NCI-H226 (cell line): ENCODE results near the gene PLCH2.
"Not testable (repeated sequence)": the region's sequence is repeated elsewhere in the genome, so short reads cannot be mapped to it uniquely, and the experiment has no call there.

Experiments used
- DNase-seq: peaks from one replicate; pipeline ENCODE4 v3.0.0-alpha.2; 2015

PLCH2 gene

DNA sequence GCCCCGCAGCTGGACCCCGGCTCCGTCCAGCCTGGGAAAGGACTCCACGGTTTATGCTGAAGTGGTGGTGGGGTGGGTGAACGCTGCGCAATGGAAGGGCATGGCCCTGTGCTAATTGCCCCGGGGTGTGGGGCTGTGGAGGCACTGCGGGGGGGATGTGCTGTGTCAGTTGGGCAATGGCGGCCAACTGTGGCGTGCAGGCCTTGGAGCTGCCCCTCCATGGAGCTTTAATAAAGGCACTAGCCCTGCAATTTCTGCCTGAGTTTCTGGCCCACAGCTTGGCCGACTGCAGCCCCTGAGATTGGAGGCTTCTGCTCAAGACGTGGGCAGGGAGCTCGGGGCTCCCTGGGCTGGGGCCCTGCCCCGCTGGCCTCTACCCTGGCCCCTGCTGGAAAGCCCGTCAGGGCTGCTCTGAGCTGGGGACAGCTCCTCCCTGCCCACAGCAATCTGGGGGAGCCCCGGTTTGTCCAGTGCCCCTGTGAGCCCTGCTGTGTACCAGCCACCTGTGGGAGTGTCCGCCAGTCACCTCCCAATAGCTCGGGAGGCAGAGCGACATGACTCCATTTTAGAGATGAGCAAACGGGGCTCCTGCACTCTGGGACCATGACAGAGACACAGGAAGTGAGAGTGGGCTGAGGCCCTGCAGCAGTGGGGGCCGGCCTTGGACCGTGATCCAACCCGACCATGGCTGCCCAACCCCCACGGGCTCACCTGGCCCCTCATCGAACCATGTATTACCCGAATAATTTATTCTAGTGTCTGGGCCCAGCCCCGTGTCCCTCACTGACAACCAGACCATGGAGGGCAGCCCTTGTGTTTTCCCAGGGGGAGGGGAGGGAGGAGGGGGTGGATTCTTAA, 71.3 kb downstream of the PLCH2 start:
- DNase-seq = no peak

DNA sequence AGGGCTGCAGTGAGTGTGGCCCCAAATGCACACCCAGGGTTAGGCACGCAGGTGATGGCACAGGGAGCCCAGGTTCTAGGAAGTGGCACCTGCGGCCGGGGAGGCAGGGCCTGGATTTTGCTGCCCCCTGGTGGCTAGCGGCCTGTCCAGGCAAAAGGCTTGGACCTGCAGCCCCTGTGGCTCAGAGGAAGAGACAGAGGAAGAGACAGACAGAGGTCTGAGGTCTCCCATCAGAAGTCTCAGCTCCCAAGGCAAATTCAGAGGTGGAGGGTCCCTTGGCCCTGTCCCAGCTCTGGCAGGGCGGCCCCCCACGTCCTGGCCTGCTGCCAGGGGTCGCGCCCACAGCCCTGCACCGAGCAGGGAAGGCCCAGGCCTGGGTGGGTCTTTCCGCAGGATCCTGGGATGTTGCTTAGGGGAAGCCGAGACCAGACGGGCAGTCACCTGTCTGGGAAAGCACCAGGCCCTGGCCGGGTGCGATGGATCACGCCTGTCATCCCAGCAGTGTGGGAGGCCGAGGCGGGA, 72.0 kb downstream of the PLCH2 start:
- DNase-seq = peak; percentile 54

DNA sequence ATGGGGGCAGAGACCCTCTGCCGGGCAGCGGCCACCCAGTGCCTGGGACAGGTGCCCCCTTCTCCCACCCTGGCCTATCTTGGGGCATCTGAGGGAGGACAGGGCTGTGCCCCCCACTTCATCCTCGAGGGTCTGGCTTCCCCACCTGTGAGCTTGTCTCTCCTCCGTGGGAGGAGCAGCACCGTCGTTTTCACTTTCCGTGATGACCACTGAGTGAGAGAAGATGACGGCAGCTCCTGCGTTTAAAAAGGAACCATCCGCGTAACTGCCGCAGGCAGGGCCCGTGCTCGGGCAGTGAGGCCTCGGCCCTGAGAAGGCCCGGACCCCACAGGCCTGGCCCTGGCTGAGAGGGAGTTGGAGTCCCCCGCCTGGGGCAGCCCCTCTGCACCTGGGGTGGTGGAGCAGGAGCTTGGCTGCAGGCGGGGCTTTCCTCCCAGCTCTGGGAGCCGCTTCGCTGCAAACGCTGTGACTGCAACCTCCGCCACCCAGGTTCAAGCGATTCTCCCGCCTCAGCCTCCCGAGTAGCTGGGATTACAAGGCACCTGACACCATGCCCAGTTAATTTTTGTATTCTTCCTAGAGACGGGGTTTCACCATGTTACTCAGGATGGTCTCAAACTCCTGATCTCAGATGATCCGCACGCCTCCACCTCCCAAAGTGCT, 73.4 kb downstream of the PLCH2 start:
- not testable (repeated sequence) for DNase-seq

DNA sequence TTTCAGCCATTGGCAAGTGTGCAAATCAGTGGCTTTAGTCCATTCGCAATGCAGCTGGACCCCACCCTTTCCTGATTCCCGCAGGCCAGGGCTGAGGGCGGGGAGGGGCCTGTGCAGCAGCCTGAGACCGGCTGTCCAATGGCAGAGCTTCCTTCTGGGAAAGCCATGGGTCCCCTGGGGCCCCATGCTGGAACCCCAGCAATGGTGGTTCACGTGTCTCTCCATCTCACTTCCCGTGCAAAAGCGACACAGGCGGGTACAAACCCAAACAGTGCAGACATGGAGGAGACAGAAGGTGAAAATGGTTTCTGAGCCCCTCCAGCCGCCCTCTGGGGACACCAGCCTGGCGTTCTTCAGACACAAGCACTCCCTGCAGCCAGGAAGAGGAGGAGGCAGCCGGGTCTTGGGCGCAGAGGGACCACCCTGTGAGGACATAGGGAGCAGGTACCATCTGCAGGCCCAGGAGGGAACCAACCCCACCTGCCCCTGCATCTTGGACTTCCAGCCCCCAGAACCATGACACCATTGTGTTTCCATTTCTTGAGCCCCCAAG, 74.3 kb downstream of the PLCH2 start:
- DNase-seq = not testable (repeated sequence)

- DNase-seq = not testable (repeated sequence)
Measured at GRCh38 chr1:2551544-2551943, 75.5 kb downstream of the PLCH2 start.

DNA sequence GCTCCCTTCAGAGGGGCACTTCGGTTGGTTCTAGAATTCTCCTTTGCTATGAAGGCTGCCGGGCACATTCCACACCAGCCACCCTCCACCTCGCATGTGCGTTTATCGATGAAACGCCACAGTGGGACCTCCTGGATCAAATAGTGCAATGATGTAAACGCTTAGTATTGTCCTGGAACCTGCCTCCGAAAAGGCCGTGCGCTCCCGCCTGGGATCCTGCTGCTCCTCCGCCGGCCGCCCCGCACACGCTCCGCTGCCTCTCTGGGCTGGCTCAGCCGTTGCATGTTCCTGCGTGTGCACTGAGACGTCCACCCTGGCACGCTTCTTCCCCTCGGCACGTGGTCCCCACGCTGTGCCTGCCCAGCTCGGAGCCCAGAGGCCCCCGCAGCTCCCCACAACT, 76.1 kb downstream of the PLCH2 start:
- no peak for DNase-seq

DNA sequence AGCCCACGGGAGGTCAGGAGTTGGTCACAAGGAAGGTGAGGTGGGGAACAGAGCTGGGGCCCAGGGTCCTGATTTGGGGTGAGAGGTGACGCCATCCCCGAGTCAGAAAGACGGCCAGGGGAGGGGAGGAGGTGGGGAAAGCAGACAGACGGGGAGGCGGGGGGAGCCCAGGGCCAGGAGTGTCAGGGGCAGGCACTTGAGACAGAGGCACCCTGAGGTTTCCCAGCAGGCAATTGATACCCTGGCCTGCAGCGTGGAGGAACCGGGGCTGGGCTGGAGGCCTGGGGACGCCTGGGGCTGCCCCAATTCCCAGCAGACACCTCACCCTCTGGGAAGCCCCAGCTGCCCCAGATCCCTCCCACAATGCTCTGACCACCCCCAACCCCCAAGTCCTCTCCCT, 77.0 kb downstream of the PLCH2 start:
- DNase-seq = not testable (repeated sequence)

GRCh38 chr1:2553871-2554620, 78.0 kb downstream of the PLCH2 start:
- no peak for DNase-seq

GRCh38 chr1:2554621-2555387, 78.7 kb downstream of the PLCH2 start:
- no peak for DNase-seq
